SK-N-MC (cell line): ENCODE data around the gene TRMT112.

ENCODE experiments used
- DNase-seq: peaks from one replicate; pipeline ENCODE4 v3.0.0-alpha.2; 2011; ENCODE audit warnings: low read depth, low spot score
- H3K27ac ChIP-seq: fragments of 200-600 bp; sonication (generic); 2 replicates; pipeline ENCODE4 v1.5.1; 2016; ENCODE audit warnings: mixed run types
- H3K36me3 ChIP-seq: fragments of 200-600 bp; sonication (generic); 2 replicates; pipeline ENCODE4 v1.6.1; 2017; ENCODE audit warnings: antibody characterized with exemption, low read length, mixed read lengths; ENCODE audit not compliant: insufficient read depth
- H3K4me3 ChIP-seq: fragments of 200-600 bp; sonication (generic); 2 replicates; pipeline ENCODE4 v1.5.1; 2016
- H3K9ac ChIP-seq: fragments of 200-600 bp; sonication (generic); 2 replicates; pipeline ENCODE4 v1.8.0; 2017; ENCODE audit warnings: mixed run types, mixed read lengths; ENCODE audit not compliant: insufficient read length
- H3K9me3 ChIP-seq: fragments of 200-600 bp; sonication (generic); 2 replicates; pipeline ENCODE4 v1.6.1; 2017; ENCODE audit warnings: low read depth, mild to moderate bottlenecking, antibody characterized with exemption, low read length, moderate library complexity, mixed read lengths
- EZH2 ChIP-seq: fragments of 200-600 bp; sonication (generic); IDR thresholded peaks from one replicate; pipeline ENCODE4 v1.6.1; 2017; ENCODE audit warnings: antibody characterized with exemption
- FOXP2 ChIP-seq: optimal IDR thresholded peaks from 2 replicates; pipeline ENCODE3; 2011; ENCODE audit warnings: mild to moderate bottlenecking, moderate library complexity; ENCODE audit not compliant: insufficient read depth; ENCODE audit errors: extremely low read length, control extremely low read depth
- POLR2AphosphoS5 ChIP-seq: IDR thresholded peaks from 2 replicates; pipeline ENCODE4 v1.6.1; 2012; ENCODE audit warnings: mild to moderate bottlenecking, low read depth, low read length, borderline replicate concordance

The TRMT112 gene

GRCh38 chr11:64343767-64344559, 26.6 kb upstream of the TRMT112 start:
- TF ChIP-seq EZH2: no peak
- no peak for TF ChIP-seq POLR2AphosphoS5
- TF ChIP-seq FOXP2: no peak
- H3K9ac ChIP-seq: no peak overlapping the region
- H3K9me3 ChIP-seq: no peaks in the 10 kb centered on the region
- no peak overlapping the region for H3K27ac ChIP-seq
- no peak for DNase-seq
- no peaks in the 10 kb centered on the region for H3K36me3 ChIP-seq
- H3K4me3 ChIP-seq: no peak overlapping the region

- Histone ChIP-seq H3K9ac (no peak overlapping the region), H3K36me3 (no peaks in the 10 kb centered on the region), H3K9me3 (no peaks in the 10 kb centered on the region), H3K27ac (no peak overlapping the region), H3K4me3 (peak overlapping the region; percentile 69)
- no peak for TF ChIP-seq EZH2
- TF ChIP-seq FOXP2: no peak
- no peak for TF ChIP-seq POLR2AphosphoS5
- no peak for DNase-seq
These were observed 25.7 kb upstream of the TRMT112 start for GRCh38 chr11:64342869-64343745.

GRCh38 chr11:64341851-64342791, 24.8 kb upstream of the TRMT112 start:
- Histone ChIP-seq H3K4me3 (peak overlapping the region; percentile 69), H3K9ac (peak overlapping the region; percentile 52), H3K9me3 (no peaks in the 10 kb centered on the region), H3K36me3 (no peaks in the 10 kb centered on the region), H3K27ac (no peak overlapping the region)
- no peak for DNase-seq
- TF ChIP-seq POLR2AphosphoS5: peak; percentile 41; the same call in 1 of the 2 replicates
- no peak for TF ChIP-seq FOXP2
- TF ChIP-seq EZH2: no peak

GRCh38 chr11:64341429-64341828, 24.1 kb upstream of the TRMT112 start:
- DNase-seq: no peak
- no peak overlapping the region for H3K27ac ChIP-seq
- no peaks in the 10 kb centered on the region for H3K36me3 ChIP-seq
- H3K9me3 ChIP-seq: no peaks in the 10 kb centered on the region
- no peak overlapping the region for H3K4me3 ChIP-seq
- no peak overlapping the region for H3K9ac ChIP-seq
- TF ChIP-seq FOXP2 (no peak), POLR2AphosphoS5 (no peak), EZH2 (no peak)

GRCh38 chr11:64340671-64341335, 23.4 kb upstream of the TRMT112 start:
- Histone ChIP-seq H3K9ac (no peak overlapping the region), H3K4me3 (no peak overlapping the region), H3K36me3 (no peaks in the 10 kb centered on the region), H3K27ac (no peak overlapping the region), H3K9me3 (no peaks in the 10 kb centered on the region)
- DNase-seq: no peak
- no peak for TF ChIP-seq POLR2AphosphoS5
- TF ChIP-seq FOXP2: no peak
- TF ChIP-seq EZH2: no peak

GRCh38 chr11:64339754-64340408, 22.5 kb upstream of the TRMT112 start, which contains the start of gene CCDC88B:
Gene CCDC88B, plus strand, starts transcription at chr11:64340204. Its CDS starts 63 bp downstream, at chr11:64340267.
- Histone ChIP-seq H3K36me3 (no peaks in the 10 kb centered on the region), H3K9me3 (no peaks in the 10 kb centered on the region), H3K4me3 (no peak within 1 kb of the TSS), H3K27ac (no peak within 1 kb of the TSS), H3K9ac (no peak within 1 kb of the TSS)
- TF ChIP-seq POLR2AphosphoS5 (no peak), FOXP2 (no peak), EZH2 (no peak)
- no peak for DNase-seq

- no peak for DNase-seq
- no peak for TF ChIP-seq EZH2
- no peak for TF ChIP-seq POLR2AphosphoS5
- no peak for TF ChIP-seq FOXP2
- Histone ChIP-seq H3K9ac (no peak overlapping the region), H3K9me3 (no peaks in the 10 kb centered on the region), H3K27ac (no peak overlapping the region), H3K36me3 (no peaks in the 10 kb centered on the region), H3K4me3 (no peak overlapping the region)
These were observed 21.9 kb upstream of the TRMT112 start for GRCh38 chr11:64339286-64339685.
